Uterus (tissue), 4 donors: ENCODE results near the gene RTKN. TPM values are rescaled to one million over a fixed set of nuclear protein-coding genes. Genes with fewer than 3 reads are reported as not detected.
"Not testable (repeated sequence)": the region's sequence is repeated elsewhere in the genome, so short reads cannot be mapped to it uniquely, and the experiment has no call there.

Experiments used
- DNase-seq, 2 donors: peaks; one replicate each; pipeline ENCODE4 v3.0.0-alpha.2; 2019 to 2020
- H3K27ac ChIP-seq, 2 donors: fragments of 200-600 bp; sonication (generic); 1 replicate in 1 of 2; 2 replicates in 1 of 2; pipeline ENCODE4 v1.5.1; 2016 to 2018
- H3K27me3 ChIP-seq, 2 donors: fragments of 200-600 bp; sonication (generic); one replicate each; pipeline ENCODE4 v1.5.1; 2018 to 2019; ENCODE audit warnings: control low read depth in 1 of 2
- H3K36me3 ChIP-seq, 2 donors: fragments of 200-600 bp; sonication (generic); one replicate each; pipeline ENCODE4 v1.5.1; 2019; ENCODE audit warnings: control low read depth in 1 of 2
- H3K4me1 ChIP-seq, 2 donors: fragments of 200-600 bp; sonication (generic); one replicate each; pipeline ENCODE4 v1.5.1; 2018 to 2019; ENCODE audit warnings: control low read depth in 1 of 2
- H3K4me3 ChIP-seq, 2 donors: fragments of 200-600 bp; sonication (generic); 1 replicate in 1 of 2; 2 replicates in 1 of 2; pipeline ENCODE4 v1.5.1; 2018 to 2019; ENCODE audit warnings: mild to moderate bottlenecking in 1 of 2
- H3K9me3 ChIP-seq, 2 donors: fragments of 200-600 bp; sonication (generic); one replicate each; pipeline ENCODE4 v1.5.1; 2019; ENCODE audit warnings: control low read depth in 1 of 2
- POLR2A ChIP-seq, 2 donors: fragments of 450-650 bp; IDR thresholded peaks; one replicate each; pipeline ENCODE4 v1.6.1; 2016; ENCODE audit warnings: antibody characterized with exemption in 2 of 2, mild to moderate bottlenecking in 1 of 2, moderate library complexity in 1 of 2
- intact Hi-C: fragments of 100-400 bp; cut with DNase I; formaldehyde crosslinking; loops from one replicate; pipeline ENCODE4 v1.15.1; 2023; ENCODE audit warnings: low total_unique reads
- total RNA-seq, 4 donors: library from RNA; depleted of rRNA in 3 of 4; stranded (reverse); fragments of >200 nt in 3 of 4; gene quantifications; one replicate each; pipeline versions ENCODE4 v1.1.0 to v1.2.4, GENCODE V29; 2014 to 2023
- TF ChIP-seq, protein P1 (sequence below), 4 experiments: fragments of 200-600 bp in 2 of 4; fragments of 450-650 bp in 2 of 4; sonication (generic) in 2 of 4; IDR thresholded peaks; one replicate each; pipeline ENCODE4 v1.5.1; 2016 to 2019; ENCODE audit warnings: antibody characterized with exemption in 4 of 4, mild to moderate bottlenecking in 2 of 4, moderate library complexity in 1 of 4
- donor health status: DM: yes; HTN: yes; CAD: no.

The RTKN gene
- total RNA-seq, 4 donors from 2014 or later = 9.8 to 36.3 (median 12.0) TPM

DNA sequence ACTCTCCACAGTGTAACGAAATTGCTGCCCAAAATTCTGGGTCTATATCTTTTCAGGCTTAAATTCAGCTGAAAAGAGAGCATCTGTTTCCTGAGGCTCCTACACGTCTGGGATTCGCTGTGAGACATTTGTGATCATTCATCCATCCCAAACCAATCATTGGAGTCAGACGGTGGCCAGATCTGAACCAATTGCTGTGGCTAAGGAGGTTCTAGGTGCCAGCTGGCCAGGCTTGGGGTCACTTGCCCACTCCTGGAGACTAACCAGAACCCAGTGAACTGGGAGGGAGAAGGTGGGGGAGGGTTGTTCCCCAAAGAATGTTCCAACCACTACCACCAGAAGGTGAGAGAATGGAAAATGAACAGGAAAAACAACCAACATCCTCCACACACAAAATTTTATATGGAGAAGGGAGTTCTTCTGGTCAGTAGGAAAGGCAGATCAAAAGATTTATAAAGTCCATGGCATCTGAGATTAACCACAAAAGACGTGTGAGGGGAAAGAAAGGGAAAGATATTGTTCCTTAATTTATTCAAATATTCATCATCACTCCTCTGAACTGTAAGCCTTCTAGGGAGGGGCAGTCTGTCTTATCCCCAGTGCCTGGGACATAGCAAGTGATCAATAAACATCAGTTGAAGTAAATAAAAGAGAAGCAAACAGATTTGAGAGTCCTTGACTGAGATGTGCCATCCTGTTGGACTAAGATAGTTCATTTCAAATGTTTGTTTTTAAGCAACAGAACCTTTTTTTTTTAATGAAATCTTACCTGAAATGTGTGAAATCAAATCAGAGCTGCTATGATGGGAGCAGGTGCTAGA lies 3.0 kb upstream of the RTKN start:
- Histone ChIP-seq H3K9me3 (no peaks in the 10 kb centered on the region), H3K36me3 (no peaks in the 10 kb centered on the region), H3K27ac (no peak overlapping the region), H3K4me3 (no peak overlapping the region), H3K4me1 (peaks cover 0 to 1% of the 10 kb centered on the region in 2 donors), H3K27me3 (peaks cover 0 to 5% of the 10 kb centered on the region in 2 donors)
- intact Hi-C loops = no loop called here
- no peak for DNase-seq
- TF ChIP-seq POLR2A (IDR thresholded peaks at IDR 0.05) = no peak
- TF ChIP-seq, protein P1, sequence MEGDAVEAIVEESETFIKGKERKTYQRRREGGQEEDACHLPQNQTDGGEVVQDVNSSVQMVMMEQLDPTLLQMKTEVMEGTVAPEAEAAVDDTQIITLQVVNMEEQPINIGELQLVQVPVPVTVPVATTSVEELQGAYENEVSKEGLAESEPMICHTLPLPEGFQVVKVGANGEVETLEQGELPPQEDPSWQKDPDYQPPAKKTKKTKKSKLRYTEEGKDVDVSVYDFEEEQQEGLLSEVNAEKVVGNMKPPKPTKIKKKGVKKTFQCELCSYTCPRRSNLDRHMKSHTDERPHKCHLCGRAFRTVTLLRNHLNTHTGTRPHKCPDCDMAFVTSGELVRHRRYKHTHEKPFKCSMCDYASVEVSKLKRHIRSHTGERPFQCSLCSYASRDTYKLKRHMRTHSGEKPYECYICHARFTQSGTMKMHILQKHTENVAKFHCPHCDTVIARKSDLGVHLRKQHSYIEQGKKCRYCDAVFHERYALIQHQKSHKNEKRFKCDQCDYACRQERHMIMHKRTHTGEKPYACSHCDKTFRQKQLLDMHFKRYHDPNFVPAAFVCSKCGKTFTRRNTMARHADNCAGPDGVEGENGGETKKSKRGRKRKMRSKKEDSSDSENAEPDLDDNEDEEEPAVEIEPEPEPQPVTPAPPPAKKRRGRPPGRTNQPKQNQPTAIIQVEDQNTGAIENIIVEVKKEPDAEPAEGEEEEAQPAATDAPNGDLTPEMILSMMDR (IDR thresholded peaks at IDR 0.05) = no peak

DNA sequence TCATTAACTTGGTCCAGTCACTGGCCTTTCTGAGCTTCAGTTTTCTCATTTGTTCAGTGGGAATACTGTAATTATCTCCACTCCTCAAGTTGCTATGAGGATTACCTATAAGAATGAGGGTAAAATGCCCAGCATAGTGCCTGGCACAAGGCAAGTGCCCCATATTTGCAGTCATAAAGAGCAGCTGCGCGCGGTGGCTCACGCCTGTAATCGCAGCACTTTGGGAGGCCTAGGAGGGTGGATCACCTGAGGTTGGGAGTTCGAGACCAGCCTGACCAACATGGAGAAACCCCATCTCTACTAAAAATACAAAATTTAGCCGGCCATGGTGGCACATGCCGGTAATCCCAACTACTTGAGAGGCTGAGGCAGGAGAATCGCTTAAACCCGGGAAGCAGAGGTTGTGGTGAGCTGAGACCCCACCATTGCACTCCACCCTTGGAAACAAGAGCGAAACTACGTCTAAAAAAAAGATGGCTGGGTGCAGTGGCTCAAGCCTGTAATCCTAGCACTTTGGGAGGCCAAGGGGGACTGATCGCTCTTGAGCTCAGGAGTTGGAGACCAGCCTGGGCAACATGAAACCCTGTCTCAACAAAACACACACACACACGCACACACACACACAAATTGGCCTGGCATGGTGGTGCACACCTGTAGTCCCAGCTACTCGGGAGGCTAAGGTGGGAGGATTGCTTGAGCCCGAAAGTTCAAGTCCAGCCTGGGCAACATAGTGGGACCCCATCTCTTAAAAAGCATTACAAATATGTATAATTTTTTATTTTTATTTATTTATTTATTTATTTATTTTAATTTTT lies 953 bp upstream of the RTKN start:
- DNase-seq, H3K9me3 ChIP-seq, intact Hi-C loops, H3K4me1 ChIP-seq, H3K36me3 ChIP-seq, H3K4me3 ChIP-seq, H3K27me3 ChIP-seq, H3K27ac ChIP-seq: not testable (repeated sequence)

DNA sequence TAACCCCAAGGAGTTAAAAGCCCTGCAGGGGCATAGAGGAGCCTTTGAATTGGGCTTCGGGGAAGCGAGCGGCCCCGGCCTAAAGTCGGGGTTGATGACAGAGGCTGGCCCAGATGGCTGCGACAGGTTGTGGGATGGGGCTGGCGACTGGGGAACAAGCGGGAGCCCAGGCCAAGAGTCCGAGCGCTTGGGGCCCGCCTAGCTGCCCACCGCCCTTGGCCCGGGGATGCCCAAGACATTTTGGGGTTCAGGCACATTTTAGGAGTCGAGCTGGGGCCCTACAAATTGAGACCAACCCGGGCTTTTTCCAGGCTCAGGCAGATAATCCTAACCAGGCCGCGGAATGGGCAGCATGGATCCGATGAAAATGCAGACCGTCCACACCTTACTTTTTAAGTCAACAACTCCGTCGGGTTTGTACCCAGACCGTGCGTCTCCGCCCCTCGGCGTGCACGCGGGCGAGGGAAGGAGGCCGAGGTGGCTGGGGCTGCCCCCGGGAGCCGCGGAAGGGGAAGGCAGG lies 507 bp downstream of the RTKN start:
- peak overlapping the region; percentile 39 to 45 for H3K4me3 ChIP-seq
- H3K36me3 ChIP-seq = no peaks in the 10 kb centered on the region
- no peak for TF ChIP-seq POLR2A (IDR thresholded peaks at IDR 0.05)
- TF ChIP-seq, protein P1 (IDR thresholded peaks at IDR 0.05) = no peak
- H3K27ac ChIP-seq = peak overlapping the region; percentile 73 to 82
- peaks cover 0 to 9% of the 10 kb centered on the region in 2 donors for H3K4me1 ChIP-seq
- no peak for DNase-seq
- peaks cover 0 to 5% of the 10 kb centered on the region in 2 donors for H3K27me3 ChIP-seq
- no peaks in the 10 kb centered on the region for H3K9me3 ChIP-seq
- intact Hi-C loops = no loop called here

DNA sequence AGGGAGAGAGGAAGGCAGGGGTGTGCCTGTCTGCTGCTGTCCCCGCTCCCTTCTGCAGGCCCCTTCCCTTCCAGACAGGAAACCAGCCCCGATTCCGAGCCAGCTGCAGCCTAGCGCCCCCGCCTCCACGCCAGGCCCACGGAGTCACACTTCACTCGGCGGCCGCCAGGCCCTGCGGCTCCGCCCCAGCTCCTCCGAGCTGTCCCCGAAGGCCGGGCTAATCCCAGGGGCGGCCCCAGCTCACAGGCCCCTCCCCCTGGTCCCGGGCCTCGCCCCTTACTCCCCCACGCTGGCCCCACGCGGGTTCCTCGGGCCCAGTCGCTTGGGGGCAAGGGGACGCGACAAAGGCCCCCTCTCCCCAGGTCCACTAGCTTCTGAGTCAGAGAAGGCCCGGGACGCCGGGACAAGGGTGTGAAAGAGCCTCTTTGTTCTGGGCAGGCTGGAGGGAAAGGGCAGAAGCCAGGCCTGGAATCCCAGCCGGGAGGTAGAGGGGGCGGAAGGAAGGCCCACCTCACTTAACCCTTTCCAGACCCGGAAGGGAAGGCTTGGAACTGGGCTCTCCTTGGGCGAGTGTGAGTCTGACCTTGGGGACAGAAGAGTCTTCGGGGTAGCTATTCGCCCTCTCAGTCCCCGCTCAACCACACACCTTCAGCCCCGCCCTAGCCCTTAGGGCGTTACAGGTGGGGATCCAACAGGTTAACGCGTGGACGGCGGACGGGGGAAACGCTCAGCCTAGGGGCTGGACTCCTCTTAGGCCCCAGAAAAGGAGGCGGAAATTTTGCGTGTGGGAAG lies 1.2 kb downstream of the RTKN start:
- Histone ChIP-seq H3K4me3 (peak overlapping the region; percentile 39 to 45), H3K4me1 (peaks cover 0 to 9% of the 10 kb centered on the region in 2 donors), H3K9me3 (no peaks in the 10 kb centered on the region), H3K27ac (peak overlapping the region; percentile 73 to 82), H3K27me3 (peaks cover 0 to 5% of the 10 kb centered on the region in 2 donors), H3K36me3 (no peaks in the 10 kb centered on the region)
- peak; percentile 46 to 50 for TF ChIP-seq POLR2A (IDR thresholded peaks at IDR 0.05)
- TF ChIP-seq, protein P1 (IDR thresholded peaks at IDR 0.05) = peak in 3 of 4 experiments; percentile 16 to 58 (median 43)
- peak; percentile 58 to 82 for DNase-seq
- intact Hi-C loops = no loop called here

DNA sequence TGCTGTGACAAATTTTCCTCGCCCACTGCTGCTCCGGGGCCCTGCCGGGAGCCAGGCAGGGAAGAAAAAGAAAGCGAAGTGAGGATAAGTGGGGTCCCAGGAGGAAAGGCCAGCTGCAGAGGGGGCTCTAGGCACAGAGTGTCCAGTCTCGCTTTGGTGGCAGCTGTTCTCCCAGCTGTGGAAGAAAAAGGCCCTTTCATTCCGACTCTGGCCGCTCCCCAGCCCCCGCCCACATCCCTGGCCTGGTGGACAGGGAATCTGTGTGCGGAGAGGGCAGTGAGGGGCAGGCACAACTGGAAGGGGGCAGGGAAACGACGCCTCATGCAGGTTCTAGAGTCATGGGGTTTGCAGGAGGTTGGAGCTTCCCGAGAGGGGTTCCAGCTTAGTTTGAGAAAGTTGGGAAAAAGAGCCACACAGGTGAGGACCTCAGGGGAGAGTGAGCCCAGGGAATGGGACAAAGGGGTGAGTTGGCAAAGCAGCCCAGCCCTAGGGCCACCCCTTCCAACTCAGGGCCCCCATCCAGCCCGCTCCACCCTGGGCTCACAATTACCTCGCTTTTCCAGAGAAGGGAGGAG lies 1.8 kb downstream of the RTKN start:
- peaks cover 0 to 9% of the 10 kb centered on the region in 2 donors for H3K4me1 ChIP-seq
- peak overlapping the region; percentile 73 to 82 for H3K27ac ChIP-seq
- H3K27me3 ChIP-seq = peaks cover 0 to 5% of the 10 kb centered on the region in 2 donors
- no peaks in the 10 kb centered on the region for H3K9me3 ChIP-seq
- peak overlapping the region; percentile 39 to 45 for H3K4me3 ChIP-seq
- intact Hi-C loops = no loop called here
- H3K36me3 ChIP-seq = no peaks in the 10 kb centered on the region
- peak in 1 of 2 donors; percentile 57 for DNase-seq
- TF ChIP-seq POLR2A (IDR thresholded peaks at IDR 0.05) = no peak
- TF ChIP-seq, protein P1 (IDR thresholded peaks at IDR 0.05) = no peak
